ENCODE measurements around the gene PGAM5. TPM values are rescaled to one million over a fixed set of nuclear protein-coding genes. Genes with fewer than 3 reads are reported as not detected.

Gene PGAM5
- total RNA-seq, result 10 to 100 TPM; 25.5 to 38.9 (median 30.9) TPM
- long read RNA-seq, donor 1, transcript PGAM5-203 (6 exons, 2,834 nt), result major isoform, 5 of 12 reads
- long read RNA-seq, donor 1, partial matches to known transcripts, result 1 of 12 reads
- long read RNA-seq, donor 1, other reads (novel, unspliced or antisense), result 5 of 12 reads
- long read RNA-seq, donor 2, partial matches to known transcripts, result 0 of 1 reads
- long read RNA-seq, donor 2, other reads (novel, unspliced or antisense), result 1 of 1 reads

DNA sequence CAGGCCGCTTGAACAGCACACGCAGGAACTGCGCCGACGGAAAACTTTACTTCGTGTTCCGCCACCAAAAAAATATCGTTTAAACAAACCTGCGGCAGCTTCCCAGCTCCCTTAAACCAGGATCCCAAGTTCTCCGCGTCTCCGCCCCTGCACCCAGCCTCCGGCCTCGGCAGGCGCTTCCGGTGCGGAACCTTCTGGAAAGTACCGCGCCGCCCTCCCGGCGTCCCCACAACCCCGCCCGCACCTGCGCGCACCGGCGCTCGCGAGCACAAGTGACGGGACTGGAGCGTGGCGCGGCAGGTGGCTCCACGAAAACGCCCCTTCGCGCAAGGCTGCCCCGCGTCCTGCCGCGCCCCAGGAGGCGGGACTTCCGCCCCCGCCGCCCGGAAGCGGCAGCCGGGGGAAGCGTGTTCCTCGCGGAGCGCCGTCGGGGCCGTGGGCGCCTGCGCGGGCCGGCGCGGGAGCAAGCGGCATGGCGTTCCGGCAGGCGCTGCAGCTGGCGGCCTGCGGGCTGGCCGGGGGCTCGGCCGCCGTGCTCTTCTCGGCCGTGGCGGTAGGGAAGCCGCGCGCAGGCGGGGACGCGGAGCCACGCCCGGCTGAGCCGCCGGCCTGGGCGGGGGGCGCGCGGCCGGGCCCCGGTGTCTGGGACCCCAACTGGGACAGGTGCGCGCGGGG lies at the start of gene PGAM5:
PGAM5 (plus strand) TSS at position 438 of the 675 bp plus-strand sequence; CDS start at position 473, 35 bp downstream.
- intact Hi-C loops (cut with DNase I, micrococcal nuclease), result no loop called here
- Histone ChIP-seq H3K9me3 (no peaks in the 10 kb centered on the region), H3K36me3 (ENCODE audit: low read depth) (no peaks in the 10 kb centered on the region), H3K4me1 (ENCODE audit: low read depth) (peaks cover 14% of the 10 kb centered on the region), H3K4me3 (peak within 1 kb of the TSS; percentile 81)
- DNase-seq, result peak; percentile 89 to 95 (median 95)
- TF ChIP-seq, protein P1, sequence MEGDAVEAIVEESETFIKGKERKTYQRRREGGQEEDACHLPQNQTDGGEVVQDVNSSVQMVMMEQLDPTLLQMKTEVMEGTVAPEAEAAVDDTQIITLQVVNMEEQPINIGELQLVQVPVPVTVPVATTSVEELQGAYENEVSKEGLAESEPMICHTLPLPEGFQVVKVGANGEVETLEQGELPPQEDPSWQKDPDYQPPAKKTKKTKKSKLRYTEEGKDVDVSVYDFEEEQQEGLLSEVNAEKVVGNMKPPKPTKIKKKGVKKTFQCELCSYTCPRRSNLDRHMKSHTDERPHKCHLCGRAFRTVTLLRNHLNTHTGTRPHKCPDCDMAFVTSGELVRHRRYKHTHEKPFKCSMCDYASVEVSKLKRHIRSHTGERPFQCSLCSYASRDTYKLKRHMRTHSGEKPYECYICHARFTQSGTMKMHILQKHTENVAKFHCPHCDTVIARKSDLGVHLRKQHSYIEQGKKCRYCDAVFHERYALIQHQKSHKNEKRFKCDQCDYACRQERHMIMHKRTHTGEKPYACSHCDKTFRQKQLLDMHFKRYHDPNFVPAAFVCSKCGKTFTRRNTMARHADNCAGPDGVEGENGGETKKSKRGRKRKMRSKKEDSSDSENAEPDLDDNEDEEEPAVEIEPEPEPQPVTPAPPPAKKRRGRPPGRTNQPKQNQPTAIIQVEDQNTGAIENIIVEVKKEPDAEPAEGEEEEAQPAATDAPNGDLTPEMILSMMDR (IDR thresholded peaks at IDR 0.05), result no peak
- ATAC-seq, result peak; percentile 96

DNA sequence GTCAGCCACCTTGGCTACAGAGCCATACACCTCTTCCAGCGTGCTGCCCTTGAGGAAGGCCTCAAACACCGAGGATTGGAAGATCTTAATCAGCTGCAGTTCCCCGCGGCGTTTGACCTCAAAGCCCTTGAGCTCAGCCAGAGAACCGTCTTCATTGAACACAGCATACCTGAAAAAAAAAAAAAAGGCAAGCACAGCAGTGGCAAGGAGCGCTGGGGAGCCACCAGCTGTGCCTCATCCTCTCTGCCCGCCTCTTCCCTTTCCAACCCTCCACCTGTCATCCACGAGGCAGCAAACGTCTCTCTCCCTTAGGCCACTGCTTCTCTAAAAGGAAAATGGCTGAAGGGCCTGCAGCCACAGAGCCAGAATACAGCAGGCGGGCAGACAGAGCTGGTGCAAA lies 49.6 kb upstream of the PGAM5 start:
- H3K9me3 ChIP-seq, result no peaks in the 10 kb centered on the region
- no peak overlapping the region for H3K4me3 ChIP-seq
- intact Hi-C loops (cut with DNase I, micrococcal nuclease), result no loop called here
- TF ChIP-seq, protein P1 (IDR thresholded peaks at IDR 0.05), result no peak
- H3K4me1 ChIP-seq (ENCODE audit: low read depth), result no peaks in the 10 kb centered on the region
- DNase-seq (no peak), ATAC-seq (no peak)
- peaks cover 5% of the 10 kb centered on the region for H3K36me3 ChIP-seq (ENCODE audit: low read depth)

DNA sequence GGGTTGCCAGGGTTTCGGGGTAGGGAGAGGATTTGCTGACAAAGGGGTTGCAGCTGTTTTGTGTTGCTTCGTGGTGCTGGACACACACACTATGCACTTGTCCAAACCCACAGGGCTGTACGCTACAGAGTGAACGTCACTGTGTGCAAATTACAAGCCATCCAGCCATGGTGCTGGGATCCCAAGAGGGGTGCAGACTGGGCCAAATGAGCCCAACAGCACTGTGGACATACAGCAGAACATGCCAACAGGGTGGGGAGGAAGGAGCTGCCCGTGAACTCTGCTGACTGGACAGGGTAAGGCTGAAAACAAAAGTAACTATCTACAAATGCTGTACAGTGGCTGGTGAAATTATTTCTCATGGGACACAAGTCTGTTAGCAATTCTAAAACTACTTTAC lies 48.7 kb upstream of the PGAM5 start:
- H3K36me3 ChIP-seq (ENCODE audit: low read depth), result peaks cover 5% of the 10 kb centered on the region

DNA sequence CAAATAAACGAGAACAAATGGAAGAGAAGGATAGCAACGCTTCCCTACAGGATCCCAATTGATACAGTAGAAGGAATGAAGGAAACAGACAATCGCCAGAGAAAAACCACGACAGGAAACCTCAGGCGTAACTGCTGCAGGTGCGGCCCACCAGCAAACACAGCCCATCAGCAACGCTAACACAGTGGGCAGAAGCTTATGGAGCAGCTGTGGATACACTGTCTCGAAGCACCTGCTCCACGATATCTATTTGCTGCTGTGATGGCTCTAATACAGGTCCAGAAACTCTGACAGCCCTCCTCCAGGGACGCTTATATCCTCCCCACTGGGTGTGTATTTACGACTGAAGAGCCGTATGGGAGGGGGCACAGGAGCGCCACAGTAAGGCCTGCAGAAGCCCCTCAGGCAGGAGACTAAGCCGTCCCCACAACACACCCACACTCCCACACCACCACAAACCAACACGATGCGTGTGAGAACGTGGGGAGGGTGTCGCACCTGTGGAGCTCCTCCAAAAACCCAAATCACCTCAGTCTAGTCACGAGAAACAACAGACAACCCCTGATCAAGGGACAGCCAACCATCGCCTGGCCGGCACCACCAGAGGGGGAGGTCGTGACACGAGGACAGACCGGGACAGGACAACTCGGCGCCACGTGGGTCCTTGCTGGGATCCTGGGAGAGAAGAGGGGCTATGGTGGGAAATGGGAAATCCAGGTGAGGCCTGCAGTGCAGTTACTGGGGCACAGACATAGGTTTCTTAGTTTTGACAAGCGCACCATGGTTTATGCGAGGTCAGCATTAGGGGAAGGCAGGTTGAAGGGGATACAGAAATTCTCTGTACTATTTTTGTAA lies 47.5 kb upstream of the PGAM5 start:
- DNase-seq (no peak), ATAC-seq (no peak)
- H3K36me3 ChIP-seq (ENCODE audit: low read depth), result peaks cover 5% of the 10 kb centered on the region
- H3K4me3 ChIP-seq, result no peak overlapping the region
- intact Hi-C loops (cut with DNase I, micrococcal nuclease), result no loop called here
- no peaks in the 10 kb centered on the region for H3K4me1 ChIP-seq (ENCODE audit: low read depth)
- H3K9me3 ChIP-seq, result no peaks in the 10 kb centered on the region
- TF ChIP-seq, protein P1 (IDR thresholded peaks at IDR 0.05), result no peak

More for the DNA sequence above, 48.7 kb upstream of the PGAM5 start:
- TF ChIP-seq, protein P1 (IDR thresholded peaks at IDR 0.05), result no peak
- ATAC-seq, result no peak
- Histone ChIP-seq H3K4me1 (ENCODE audit: low read depth) (no peaks in the 10 kb centered on the region), H3K4me3 (no peak overlapping the region), H3K9me3 (no peaks in the 10 kb centered on the region)
- no peak for DNase-seq
- intact Hi-C loops (cut with DNase I, micrococcal nuclease), result no loop called here

DNA sequence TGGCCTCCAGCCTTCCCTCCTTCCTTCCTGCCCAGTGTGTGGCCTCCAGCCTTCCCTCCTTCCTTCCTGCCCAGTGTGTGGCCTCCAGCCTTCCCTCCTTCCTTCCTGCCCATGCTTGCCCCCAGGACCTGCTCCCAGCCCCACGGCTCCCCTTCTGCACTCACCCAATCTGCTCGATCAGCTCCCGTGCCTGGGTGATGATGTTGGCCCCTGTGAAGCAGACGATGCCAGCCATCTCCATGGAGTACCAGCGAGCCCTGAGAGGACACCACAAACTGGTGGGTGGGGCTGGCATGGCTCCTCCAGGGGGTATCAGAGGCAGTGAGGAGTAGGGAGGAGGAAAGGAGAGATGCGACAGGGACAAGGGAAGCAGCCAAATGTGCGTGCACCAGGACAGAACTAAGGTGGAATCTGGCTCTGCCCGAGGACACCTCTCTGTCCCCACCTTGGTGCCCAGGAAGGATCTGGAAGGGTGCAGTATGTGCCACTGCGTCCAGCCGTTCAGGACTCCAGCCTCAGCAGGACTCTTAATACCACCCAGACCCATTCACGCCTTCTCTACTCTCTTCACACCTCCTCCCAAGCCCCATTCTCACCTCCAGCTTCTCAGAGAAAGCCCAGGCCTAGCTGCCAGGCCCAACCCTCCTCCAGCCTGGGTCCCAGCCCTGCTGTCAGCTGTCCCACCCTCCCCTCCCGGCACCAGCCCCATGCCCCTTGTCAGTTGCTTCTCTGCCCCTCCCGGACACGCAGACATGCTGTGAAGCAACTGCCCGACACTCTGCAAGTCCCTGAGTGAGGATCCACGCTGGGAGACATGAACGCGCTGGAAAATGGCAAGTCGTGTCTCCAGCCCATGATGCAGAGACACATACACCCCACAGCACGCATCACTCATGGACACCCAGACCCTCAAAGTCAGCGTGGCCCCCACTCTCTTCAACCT lies 46.2 kb upstream of the PGAM5 start:
- TF ChIP-seq, protein P1 (IDR thresholded peaks at IDR 0.05), result no peak
- ATAC-seq, result no peak
- Histone ChIP-seq H3K4me3 (no peak overlapping the region), H3K4me1 (ENCODE audit: low read depth) (no peaks in the 10 kb centered on the region), H3K36me3 (ENCODE audit: low read depth) (no peaks in the 10 kb centered on the region), H3K9me3 (no peaks in the 10 kb centered on the region)
- intact Hi-C loops (cut with DNase I, micrococcal nuclease), result no loop called here
- no peak for DNase-seq

Data from mucosa of descending colon (tissue), 3 donors.